GM11168 (cell line): ENCODE measurements around the gene INHBB.

Experiments used
- in situ Hi-C: fragments of 300-500 bp; cut with MboI; formaldehyde crosslinking; loops from one replicate; pipeline ENCODE4 v1.12.0; 2022; ENCODE audit warnings: low sequenced_read_pairs; ENCODE audit not compliant: unreplicated experiment

The INHBB gene

DNA sequence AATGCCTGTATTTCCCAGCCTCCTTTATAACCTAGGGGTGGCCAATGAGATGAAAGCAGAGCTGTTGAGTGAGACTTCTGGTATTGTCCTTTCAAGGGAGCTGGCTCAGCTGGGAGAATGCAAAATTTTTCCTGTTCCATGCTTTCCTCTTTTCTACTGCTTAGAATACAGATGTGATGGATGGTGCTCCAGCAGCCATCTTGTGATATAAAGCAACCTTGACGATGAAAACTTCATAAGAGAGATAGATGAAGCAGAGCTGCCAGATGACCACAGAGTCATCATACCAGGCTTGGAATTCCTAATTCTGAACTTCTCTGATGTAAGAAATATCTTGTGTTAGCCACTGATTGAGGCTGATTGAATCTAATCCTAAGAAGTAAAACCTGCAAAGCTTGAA is 11.9 kb upstream of the INHBB start:
- in situ Hi-C loops = no loop called here

DNA sequence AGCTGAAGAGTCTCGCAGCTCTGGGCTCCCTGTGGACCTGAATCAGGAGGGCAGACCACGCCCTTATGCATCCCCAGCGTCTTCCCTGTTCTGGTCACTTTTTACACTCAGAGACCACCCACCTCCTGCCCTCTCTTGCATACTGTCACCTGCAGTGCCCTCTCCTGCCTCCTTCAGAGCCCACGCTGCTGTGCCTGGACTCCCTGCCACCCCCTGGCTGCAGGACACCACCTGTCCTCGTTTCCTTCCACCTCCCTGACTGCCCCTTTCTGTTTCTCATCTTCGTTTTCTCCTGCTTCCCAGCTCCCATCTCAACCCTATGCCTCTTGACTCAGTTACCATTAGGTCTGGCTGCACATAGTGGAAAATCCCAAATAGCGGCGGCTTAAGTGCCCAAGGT is 9.2 kb upstream of the INHBB start:
- in situ Hi-C loops = no loop called here

DNA sequence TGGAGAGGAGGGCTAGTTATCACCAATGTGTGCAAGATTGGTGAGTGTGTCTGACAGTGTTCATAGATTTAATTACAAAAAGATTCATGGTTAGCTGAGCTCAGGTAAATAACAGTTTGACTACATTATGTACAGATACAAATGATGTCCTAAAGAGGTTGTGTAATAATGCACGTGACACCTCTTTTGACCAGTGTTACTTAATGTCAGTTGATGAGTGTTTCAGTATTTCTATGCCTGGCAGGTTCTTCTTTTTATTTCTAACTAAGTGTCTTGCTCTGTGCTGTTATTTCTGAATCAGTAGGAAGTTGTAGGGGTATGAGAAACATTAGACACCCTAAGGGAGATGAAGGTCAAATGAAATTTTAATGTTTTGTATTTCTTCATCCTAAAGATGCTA is 7.9 kb upstream of the INHBB start:
- in situ Hi-C loops = no loop called here

DNA sequence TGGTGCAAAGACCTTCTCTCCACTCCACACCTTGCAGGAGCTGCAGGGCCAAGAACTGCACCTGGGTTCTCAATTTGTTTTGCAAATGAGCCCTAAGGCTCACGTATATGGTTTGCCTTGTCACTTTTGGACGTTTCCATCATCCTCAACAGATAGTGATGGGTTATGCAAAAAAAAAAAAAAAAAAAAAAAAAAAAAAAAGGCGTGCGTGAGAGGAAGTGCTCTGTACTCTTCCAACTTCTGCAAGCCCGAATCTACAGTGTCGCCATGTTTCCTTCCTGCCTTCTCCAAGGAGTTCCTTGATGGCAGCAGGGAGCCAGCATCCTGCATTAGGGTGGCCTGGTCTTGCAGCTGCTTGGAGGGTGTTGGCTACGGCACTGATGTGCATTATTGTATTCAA is 4.0 kb upstream of the INHBB start:
- in situ Hi-C loops = no loop called here

DNA sequence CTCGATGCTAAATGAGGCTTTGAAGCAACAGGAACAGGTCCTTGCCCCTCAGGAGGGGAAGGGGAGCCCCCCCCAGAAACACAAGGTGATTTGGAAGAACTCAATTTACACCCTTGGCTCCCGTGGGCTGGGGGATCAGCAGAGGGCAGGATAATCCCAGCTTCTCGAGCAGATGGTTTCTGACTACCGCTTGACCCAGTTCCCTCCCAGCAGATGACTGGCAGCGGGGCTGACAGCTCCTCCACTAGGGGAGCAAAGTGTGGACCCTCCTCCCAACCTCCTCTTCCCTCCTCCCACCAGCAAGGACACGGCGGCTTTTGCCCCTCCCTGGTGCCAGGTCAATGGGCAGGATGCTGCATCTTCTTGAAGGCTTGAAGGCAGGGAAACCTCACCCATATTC is 3.5 kb upstream of the INHBB start:
- in situ Hi-C loops = no loop called here

DNA sequence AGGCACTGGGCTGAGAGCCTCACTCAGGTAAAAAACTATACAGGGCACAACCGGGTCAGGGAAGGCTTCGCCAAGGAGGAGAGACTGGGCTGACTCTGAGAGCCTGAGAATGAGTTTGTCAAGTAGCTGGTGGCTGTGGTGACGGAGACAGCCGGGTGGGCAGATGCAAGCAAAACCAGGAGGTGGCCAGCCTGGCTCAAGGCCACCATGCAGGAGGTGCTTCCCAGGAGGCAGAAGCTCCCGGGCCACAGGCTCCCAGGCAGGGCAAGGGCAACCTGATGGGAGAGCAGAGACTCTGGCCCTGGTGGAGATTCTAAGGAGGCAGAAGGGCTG is 2.9 kb upstream of the INHBB start:
- in situ Hi-C loops = no loop called here

DNA sequence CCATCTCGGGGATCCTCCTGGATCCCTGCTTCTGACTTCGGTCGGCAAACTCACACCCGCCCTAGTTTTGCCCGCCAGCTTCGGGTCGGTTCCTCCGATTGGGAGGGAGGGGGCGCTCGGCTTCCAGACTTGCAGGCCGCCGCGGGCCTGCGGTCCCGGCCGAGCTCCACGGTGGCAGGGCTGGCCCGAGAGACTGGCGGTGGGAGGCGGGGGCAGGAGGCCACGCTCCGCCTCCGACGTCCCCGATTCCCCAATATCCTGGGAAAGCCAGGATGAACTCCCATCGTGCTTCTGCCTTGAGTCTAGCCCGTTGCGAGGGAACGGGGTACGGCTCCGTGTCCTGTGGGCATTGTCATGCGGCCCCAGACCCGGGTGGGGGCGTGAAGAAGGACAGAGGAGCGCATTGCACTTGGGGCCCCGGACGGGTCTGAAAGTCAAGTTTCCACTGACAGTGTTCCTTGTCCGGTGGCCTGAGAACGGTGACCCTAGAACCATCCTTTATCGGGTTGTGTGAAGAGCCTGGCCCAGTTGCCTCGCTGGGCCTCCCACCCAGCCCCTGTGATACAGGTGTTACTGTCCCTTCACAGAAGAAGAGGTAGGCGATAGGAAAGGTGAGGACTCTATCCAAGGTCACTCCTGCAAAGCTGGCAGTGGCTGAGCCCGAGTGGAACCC is 2.4 kb upstream of the INHBB start:
- in situ Hi-C loops = no loop called here

DNA sequence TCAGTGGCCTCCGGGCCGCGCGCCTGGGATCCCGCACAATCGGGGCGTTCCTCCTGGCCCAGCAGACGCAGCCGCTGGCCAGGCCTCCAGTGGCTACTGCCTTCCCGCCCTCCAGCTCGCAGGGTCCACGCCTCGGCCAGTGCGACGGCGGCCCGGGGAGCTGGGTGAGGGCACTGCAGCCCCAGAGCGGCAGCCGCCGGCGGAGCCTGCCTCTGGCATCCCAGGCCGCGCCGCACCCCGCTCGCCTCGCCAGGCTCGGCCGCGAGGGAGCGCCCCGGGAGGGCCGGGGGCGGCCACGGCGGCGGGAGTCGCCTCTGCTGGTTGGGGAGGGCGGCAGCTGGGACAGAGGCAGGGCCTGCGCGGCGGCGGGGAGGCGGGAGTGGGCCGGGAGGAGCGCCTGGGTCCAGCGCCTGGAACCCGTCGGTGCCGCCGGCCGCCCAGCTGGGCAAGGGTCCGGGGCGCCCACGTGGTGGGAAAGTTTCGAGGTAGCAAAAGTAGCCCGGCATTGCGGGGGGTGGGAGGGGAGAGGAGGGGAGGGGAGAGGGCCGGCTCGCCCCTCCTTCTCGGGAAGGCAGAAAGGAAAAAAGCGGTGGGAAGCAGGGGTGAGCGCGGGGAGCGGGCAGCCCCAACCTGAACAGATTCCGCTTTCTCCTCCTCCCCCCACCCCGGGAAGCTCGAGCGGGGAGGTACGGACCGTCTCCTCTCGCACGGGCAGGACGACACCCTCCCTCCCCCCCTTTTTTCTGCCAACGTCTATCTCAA is 1.5 kb upstream of the INHBB start:
- in situ Hi-C loops = no loop called here

DNA sequence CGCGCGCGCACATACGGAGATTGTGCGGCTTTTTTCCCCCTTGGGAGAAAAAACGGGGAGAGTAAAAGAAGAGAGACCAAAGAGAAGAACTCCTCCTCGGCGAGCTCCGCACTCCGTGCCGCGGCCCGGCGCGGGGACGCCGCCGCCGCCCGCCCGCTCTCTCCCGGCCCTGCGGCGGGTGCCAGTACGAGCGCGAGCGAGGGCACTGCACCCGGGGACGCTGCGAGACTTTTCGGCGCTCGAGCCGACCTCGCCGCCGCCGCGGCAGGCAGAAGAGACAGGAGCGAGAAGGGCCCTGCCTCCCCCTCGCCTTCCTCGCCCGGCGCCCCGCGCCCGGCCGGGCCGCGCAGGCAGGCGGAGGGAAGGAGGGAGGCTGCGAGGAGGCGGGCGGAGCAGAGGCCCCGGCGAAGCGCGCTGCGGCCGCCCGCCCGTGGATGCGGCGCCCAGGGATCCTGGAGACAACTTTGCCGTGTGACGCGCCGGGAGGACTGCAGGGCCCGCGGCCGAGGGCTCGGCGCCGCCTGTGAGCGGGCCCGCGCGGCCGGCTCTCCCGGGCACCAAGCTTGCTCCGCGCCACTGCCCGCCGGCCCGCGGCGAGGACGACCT is 857 bp upstream of the INHBB start:
- in situ Hi-C loops = no loop called here

DNA sequence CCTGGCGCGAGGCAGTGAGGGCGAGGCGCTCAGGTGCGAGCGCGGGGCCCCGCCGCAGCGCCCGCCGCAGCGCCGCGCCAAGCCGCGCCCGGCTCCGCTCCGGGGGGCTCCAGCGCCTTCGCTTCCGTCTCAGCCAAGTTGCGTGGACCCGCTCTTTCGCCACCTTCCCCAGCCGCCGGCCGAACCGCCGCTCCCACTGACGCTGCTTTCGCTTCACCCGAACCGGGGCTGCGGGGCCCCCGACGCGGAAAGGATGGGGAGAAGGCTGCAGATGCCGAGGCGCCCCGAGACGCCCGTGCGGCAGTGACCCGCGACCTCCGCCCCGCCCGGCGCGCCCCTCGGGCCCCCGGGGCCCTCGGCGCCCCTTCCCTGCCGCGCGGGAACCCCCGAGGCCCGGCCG is 328 bp upstream of the INHBB start:
- in situ Hi-C loops = no loop called here

DNA sequence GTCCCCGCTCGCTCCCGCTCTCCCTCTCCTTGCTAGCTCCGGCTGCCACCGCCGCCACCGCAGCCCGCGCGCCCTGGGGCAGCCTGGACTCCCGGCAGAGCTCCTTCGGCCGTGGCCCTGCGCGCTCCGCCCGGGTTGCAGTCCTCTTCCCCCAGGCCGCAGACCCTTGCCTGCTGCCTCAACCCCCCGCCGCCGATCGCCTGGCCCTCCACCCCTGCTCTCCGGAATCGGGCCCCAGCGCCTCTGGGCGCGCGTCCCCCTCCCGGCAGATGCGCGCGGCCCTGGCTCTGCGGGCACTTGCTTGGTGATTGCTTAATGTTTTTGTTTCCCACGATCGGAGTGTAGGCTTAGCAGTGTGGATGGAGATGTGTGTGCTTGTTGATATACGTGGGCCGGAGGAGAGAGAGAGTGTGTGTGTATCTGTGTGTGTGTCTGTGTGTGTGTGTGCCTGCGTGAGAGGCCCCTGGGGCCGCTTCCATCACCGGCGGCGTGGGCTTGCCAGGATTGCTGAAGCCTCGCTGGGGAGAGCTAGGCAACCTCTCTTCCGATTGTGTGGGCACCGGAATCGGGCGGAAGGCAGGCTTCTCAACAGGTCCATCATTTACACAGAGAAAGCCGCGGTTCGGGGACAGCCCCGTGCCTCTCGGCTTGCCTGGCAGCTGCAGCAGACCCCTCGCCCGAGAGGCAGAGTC is 877 bp downstream of the INHBB start:
- in situ Hi-C loops = no loop called here

DNA sequence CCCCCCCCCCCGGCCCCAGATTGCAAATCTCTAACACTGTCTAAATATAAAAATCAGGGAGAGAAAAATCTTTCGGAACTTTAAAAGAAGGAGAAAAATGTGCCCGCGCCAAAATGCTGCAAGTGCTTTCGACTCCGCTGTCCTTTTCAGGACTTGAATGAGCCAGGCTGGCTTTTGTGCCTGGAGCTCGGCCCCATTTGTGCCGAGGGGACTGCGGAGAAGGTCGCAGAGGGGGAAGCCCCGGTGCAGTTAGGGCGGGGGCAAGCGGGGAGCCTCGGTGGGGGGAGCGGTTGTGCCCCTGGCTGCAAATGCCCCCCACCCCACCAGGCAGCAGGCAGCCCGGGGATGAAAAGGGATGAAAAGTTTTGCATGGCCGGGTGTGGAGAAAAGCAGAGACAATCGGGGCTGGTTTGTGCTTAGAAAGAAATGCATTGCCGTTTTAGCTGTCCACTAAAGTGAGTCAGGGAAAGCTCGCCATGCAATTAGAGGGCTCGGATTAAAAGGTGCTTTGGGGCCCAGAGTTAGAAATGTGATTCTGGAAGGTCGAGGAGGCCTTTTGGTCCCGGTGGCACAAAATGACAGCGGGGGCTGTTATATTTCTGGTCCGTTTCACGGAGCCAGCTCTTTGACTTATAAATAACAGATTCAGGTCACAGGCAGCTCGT is 1.6 kb downstream of the INHBB start:
- in situ Hi-C loops = no loop called here

DNA sequence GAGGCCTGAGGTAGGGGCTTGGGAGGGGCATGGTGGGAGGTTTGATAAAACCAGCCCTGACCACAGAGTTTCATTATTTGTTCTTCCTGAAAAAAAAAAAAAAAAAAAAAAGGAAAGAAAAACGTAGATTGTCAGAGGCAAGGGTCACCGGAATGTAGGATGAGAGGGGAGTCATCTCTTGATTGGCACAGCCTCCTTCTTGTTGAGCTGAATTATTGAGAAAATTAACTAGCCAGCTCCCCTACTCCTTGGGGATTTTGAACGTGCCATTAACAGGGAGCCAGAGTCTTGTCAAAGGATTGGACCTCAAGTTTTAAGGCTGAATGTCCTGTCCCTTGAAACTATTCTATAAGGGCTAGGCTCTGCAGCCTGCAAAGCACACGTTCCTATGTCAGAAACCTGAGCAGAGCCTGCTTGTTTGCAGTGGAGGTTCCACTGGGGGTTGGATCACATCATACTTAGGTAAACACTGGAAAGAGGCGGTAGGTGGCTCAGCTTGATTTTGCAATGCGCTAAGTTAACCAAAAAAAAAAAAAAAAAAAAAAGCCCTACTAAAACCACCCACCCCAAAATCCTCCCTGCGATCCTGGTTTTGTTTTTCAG is 2.3 kb downstream of the INHBB start:
- in situ Hi-C loops = no loop called here

DNA sequence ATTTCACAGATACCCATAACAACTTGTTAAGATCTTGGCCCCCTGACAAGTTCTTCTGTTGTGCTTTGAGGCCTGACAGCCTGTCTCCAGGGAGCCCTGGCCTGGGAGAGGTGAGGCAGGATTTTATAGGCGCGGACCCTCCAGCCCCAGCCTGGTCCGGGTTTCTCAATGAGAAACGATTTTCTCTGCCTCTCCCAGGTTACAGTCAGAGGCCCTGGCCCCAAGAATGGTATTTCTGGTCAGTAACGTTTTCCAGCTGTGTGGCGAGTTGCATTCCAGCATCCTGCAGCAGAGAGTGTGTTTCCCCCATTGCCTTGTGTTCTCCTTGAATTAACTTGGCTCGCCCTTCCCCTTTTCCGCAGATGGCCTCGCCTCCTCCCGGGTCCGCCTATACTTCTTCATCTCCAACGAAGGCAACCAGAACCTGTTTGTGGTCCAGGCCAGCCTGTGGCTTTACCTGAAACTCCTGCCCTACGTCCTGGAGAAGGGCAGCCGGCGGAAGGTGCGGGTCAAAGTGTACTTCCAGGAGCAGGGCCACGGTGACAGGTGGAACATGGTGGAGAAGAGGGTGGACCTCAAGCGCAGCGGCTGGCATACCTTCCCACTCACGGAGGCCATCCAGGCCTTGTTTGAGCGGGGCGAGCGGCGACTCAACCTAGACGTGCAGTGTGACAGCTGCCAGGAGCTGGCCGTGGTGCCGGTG is 3.0 kb downstream of the INHBB start:
- in situ Hi-C loops = no loop called here

DNA sequence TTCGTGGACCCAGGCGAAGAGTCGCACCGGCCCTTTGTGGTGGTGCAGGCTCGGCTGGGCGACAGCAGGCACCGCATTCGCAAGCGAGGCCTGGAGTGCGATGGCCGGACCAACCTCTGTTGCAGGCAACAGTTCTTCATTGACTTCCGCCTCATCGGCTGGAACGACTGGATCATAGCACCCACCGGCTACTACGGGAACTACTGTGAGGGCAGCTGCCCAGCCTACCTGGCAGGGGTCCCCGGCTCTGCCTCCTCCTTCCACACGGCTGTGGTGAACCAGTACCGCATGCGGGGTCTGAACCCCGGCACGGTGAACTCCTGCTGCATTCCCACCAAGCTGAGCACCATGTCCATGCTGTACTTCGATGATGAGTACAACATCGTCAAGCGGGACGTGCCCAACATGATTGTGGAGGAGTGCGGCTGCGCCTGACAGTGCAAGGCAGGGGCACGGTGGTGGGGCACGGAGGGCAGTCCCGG is 3.5 kb downstream of the INHBB start:
- in situ Hi-C loops = no loop called here

DNA sequence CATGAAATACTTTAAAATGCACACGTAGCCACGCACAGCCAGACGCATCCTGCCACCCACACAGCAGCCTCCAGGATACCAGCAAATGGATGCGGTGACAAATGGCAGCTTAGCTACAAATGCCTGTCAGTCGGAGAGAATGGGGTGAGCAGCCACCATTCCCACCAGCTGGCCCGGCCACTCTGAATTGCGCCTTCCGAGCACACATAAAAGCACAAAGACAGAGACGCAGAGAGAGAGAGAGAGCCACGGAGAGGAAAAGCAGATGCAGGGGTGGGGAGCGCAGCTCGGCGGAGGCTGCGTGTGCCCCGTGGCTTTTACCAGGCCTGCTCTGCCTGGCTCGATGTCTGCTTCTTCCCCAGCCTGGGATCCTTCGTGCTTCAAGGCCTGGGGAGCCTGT is 4.1 kb downstream of the INHBB start:
- in situ Hi-C loops = no loop called here

DNA sequence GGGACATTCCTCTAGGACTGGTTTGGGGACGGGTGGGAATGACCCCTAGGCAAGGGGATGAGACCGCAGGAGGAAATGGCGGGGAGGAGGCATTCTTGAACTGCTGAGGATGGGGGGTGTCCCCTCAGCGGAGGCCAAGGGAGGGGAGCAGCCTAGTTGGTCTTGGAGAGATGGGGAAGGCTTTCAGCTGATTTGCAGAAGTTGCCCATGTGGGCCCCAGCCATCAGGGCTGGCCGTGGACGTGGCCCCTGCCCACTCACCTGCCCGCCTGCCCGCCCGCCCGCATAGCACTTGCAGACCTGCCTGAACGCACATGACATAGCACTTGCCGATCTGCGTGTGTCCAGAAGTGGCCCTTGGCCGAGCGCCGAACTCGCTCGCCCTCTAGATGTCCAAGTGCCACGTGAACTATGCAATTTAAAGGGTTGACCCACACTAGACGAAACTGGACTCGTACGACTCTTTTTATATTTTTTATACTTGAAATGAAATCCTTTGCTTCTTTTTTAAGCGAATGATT is 4.9 kb downstream of the INHBB start:
- in situ Hi-C loops = no loop called here

DNA sequence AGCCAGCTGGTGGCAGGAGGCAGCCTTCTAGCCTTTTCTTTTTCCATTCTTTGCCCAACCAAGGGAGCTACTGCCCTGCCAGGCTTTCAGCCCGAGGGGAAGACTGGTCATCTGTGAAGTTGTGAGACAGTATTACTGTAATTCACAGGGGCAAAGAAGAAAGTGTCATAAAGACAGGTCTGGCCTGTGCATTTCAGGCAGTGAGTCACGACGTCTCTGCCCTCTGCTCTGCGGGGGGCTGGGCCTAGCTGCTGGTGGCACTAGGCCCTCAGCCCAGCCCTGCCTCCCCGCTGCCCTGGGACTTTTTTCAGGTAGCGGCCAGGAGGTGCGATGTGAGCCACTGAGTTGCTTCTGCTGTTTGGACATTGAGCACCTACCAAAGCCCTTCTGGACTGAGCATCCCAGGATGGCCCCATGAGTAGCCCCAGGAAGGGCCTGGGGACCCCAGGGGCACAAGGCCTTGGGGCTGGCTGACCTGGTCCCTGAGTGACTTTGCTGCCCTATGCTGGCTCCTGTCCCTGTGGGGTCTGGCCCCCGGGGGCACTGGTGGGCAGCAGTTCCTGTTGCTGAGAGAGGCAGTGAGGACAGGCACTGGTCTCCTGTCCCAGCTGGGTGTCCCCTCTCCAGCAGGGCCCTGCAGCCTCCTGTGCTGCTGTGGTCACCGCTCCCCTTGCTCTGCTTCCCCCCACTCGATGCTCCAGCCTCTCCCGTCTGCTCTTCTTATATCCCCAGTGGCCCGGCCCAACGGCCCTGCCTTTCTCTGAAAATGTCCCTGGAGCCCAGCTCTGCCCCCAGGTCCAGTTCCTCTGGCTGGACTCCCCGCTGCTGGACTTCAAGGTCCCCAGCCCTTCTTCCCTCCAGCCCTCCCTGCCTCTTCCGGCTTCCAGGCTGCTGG is 7.0 kb downstream of the INHBB start:
- in situ Hi-C loops = no loop called here

DNA sequence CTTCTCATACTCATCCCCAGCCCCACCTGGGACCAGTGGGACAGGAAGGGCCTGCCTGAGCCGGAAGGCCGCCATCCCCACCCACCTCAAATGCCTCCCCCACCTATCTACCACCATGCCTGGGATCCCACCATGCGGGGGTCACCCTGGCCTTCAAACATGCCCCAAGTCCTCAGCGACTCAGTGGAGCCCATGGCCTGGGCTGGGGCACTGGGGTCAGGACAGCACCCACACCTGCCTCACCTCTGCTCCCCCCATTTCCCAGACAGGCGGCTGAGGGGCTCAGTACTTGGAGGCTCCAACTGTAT is 7.6 kb downstream of the INHBB start:
- in situ Hi-C loops = no loop called here
